Retina (tissue), 1 donor: ENCODE data around the gene RBL1.
"Not testable (repeated sequence)": the region's sequence is repeated elsewhere in the genome, so short reads cannot be mapped to it uniquely, and the experiment has no call there.

Source experiments
- DNase-seq: peaks from one replicate; pipeline ENCODE4 v3.0.0-alpha.2; 2016

The RBL1 gene

GRCh38 chr20:37095599-37096414 is at the start of gene RBL1:
Gene RBL1 (minus strand): TSS chr20:37095997. CDS start chr20:37095928, 69 bp downstream.
- DNase-seq, result peak; percentile 99

- DNase-seq, result no peak
Measured at GRCh38 chr20:37144856-37145404, 49.1 kb upstream of the RBL1 start.

GRCh38 chr20:37142708-37143107 is 46.9 kb upstream of the RBL1 start:
- DNase-seq, result no peak

GRCh38 chr20:37137547-37137946 is 41.8 kb upstream of the RBL1 start:
- DNase-seq, result no peak

- DNase-seq, result no peak
Measured at GRCh38 chr20:37133952-37134351, 38.2 kb upstream of the RBL1 start.

- no peak for DNase-seq
Measured at GRCh38 chr20:37131486-37131885, 35.7 kb upstream of the RBL1 start.

GRCh38 chr20:37128803-37129202 is 33.0 kb upstream of the RBL1 start:
- no peak for DNase-seq

GRCh38 chr20:37126290-37126689 is 30.5 kb upstream of the RBL1 start:
- not testable (repeated sequence) for DNase-seq

GRCh38 chr20:37123441-37123840 is 27.6 kb upstream of the RBL1 start:
- no peak for DNase-seq

GRCh38 chr20:37120497-37120896 is 24.7 kb upstream of the RBL1 start:
- no peak for DNase-seq

GRCh38 chr20:37119356-37120036 is 23.7 kb upstream of the RBL1 start:
- no peak for DNase-seq

GRCh38 chr20:37114012-37114411 is 18.2 kb upstream of the RBL1 start:
- DNase-seq, result no peak

- no peak for DNase-seq
Measured at GRCh38 chr20:37111926-37112455, 16.2 kb upstream of the RBL1 start.

GRCh38 chr20:37108676-37109075 is 12.9 kb upstream of the RBL1 start:
- DNase-seq, result no peak

- DNase-seq, result no peak
Measured at GRCh38 chr20:37102571-37102970, 6.8 kb upstream of the RBL1 start.

- DNase-seq, result no peak
Measured at GRCh38 chr20:37096415-37097041, 731 bp upstream of the RBL1 start.

- no peak for DNase-seq
Measured at GRCh38 chr20:37095108-37095598, 644 bp downstream of the RBL1 start.

- DNase-seq, result no peak
Measured at GRCh38 chr20:37090407-37090806, 5.4 kb downstream of the RBL1 start.

- no peak for DNase-seq
Measured at GRCh38 chr20:37081717-37082289, 14.0 kb downstream of the RBL1 start.

GRCh38 chr20:37077009-37077408 is 18.8 kb downstream of the RBL1 start:
- DNase-seq, result no peak

- no peak for DNase-seq
Measured at GRCh38 chr20:37075932-37076685, 19.7 kb downstream of the RBL1 start.
